PC-3 (cell line): ENCODE data around the gene TRIM71.

Source experiments
- CTCF ChIP-seq: fragments of 300-600 bp; sonication (generic); conservative IDR thresholded peaks from 2 replicates; pipeline ENCODE4 v1.5.1; 2017; ENCODE audit warnings: antibody characterized with exemption, low read depth, mild to moderate bottlenecking, low read length
- EZH2 ChIP-seq: fragments of 300-600 bp; sonication (generic); IDR thresholded peaks from one replicate; pipeline ENCODE4 v1.6.1; 2017; ENCODE audit warnings: antibody characterized with exemption, mild to moderate bottlenecking, low read length; ENCODE audit not compliant: unreplicated experiment

GRCh38 chr3:32945136-32945535, 127.3 kb downstream of the TRIM71 start:
- TF ChIP-seq CTCF (peak; percentile 64), EZH2 (no peak)
